GM04503 (cell line): Measurements from ENCODE around the gene REPS1.
A peak's percentile ranks its signal among the peaks of the same experiment; 100 is the strongest.
"Not testable (repeated sequence)": the region's sequence is repeated elsewhere in the genome, so short reads cannot be mapped to it uniquely, and the experiment has no call there.

Experiments used
- DNase-seq: peaks from one replicate; pipeline ENCODE4 v3.0.0-alpha.2; 2012; ENCODE audit warnings: low read depth

REPS1 gene

GRCh38 chr6:138970159-138970558, 17.9 kb downstream of the REPS1 start:
- no peak for DNase-seq

- DNase-seq: no peak
Measured at GRCh38 chr6:138966870-138967269, 21.2 kb downstream of the REPS1 start.

GRCh38 chr6:138965971-138966370, 22.1 kb downstream of the REPS1 start:
- DNase-seq: no peak

- no peak for DNase-seq
Measured at GRCh38 chr6:138965291-138965874, 22.7 kb downstream of the REPS1 start.

GRCh38 chr6:138964012-138964411, 24.0 kb downstream of the REPS1 start:
- DNase-seq: no peak

- DNase-seq: no peak
Measured at GRCh38 chr6:138963531-138963930, 24.5 kb downstream of the REPS1 start.

- DNase-seq: no peak
Measured at GRCh38 chr6:138963119-138963518, 24.9 kb downstream of the REPS1 start.

GRCh38 chr6:138959521-138959920, 28.5 kb downstream of the REPS1 start:
- DNase-seq: no peak

GRCh38 chr6:138958595-138958994, 29.5 kb downstream of the REPS1 start:
- no peak for DNase-seq

- DNase-seq: no peak
Measured at GRCh38 chr6:138957903-138958302, 30.1 kb downstream of the REPS1 start.

GRCh38 chr6:138957484-138957883, 30.6 kb downstream of the REPS1 start:
- DNase-seq: peak; percentile 14

GRCh38 chr6:138956244-138956924, 31.7 kb downstream of the REPS1 start:
- no peak for DNase-seq

GRCh38 chr6:138955262-138955661, 32.8 kb downstream of the REPS1 start:
- no peak for DNase-seq

- peak; percentile 11 for DNase-seq
Measured at GRCh38 chr6:138953451-138953850, 34.6 kb downstream of the REPS1 start.

- no peak for DNase-seq
Measured at GRCh38 chr6:138948546-138949179, 39.4 kb downstream of the REPS1 start.

- DNase-seq: no peak
Measured at GRCh38 chr6:138948004-138948403, 40.0 kb downstream of the REPS1 start.

- DNase-seq: no peak
Measured at GRCh38 chr6:138945354-138945753, 42.7 kb downstream of the REPS1 start.

GRCh38 chr6:138944412-138944811, 43.6 kb downstream of the REPS1 start:
- DNase-seq: peak; percentile 15

- DNase-seq: no peak
Measured at GRCh38 chr6:138943089-138943625, 44.9 kb downstream of the REPS1 start.

- DNase-seq: not testable (repeated sequence)
Measured at GRCh38 chr6:138936873-138937272, 51.2 kb downstream of the REPS1 start.

GRCh38 chr6:138931660-138932059, 56.4 kb downstream of the REPS1 start:
- no peak for DNase-seq

- no peak for DNase-seq
Measured at GRCh38 chr6:138926579-138926978, 61.5 kb downstream of the REPS1 start.

- DNase-seq: no peak
Measured at GRCh38 chr6:138925806-138926205, 62.2 kb downstream of the REPS1 start.
